GM21515 (cell line): ENCODE results near the gene CCDC187.

Experiments
- ATAC-seq: cut with Tn5 transposase; IDR thresholded peaks from one replicate; pipeline ENCODE4 v1.9.1; 2021; ENCODE audit not compliant: unreplicated experiment

The CCDC187 gene

GRCh38 chr9:136339958-136340310 lies 36.0 kb upstream of the CCDC187 start:
- ATAC-seq = no peak

GRCh38 chr9:136339173-136339957 lies 35.5 kb upstream of the CCDC187 start:
- ATAC-seq = no peak

DNA sequence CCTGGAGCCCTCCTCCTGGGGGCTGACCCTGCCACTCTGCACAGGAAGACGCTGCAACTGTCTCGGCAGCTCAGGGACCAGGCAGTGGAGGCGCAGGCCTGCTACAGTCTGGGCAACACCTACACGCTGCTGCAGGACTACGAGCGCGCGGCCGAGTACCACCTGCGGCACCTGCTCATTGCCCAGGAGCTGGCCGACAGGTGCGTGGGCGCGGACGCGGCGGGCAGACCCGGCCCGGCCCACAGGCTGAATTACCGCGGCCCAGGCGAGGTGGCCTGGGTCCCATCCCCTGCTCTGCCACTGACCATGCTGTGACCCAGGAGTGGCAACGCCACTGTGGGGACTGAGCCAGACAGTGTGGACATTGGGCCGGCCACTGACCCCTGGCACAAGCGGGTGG lies 34.6 kb upstream of the CCDC187 start:
- no peak for ATAC-seq

DNA sequence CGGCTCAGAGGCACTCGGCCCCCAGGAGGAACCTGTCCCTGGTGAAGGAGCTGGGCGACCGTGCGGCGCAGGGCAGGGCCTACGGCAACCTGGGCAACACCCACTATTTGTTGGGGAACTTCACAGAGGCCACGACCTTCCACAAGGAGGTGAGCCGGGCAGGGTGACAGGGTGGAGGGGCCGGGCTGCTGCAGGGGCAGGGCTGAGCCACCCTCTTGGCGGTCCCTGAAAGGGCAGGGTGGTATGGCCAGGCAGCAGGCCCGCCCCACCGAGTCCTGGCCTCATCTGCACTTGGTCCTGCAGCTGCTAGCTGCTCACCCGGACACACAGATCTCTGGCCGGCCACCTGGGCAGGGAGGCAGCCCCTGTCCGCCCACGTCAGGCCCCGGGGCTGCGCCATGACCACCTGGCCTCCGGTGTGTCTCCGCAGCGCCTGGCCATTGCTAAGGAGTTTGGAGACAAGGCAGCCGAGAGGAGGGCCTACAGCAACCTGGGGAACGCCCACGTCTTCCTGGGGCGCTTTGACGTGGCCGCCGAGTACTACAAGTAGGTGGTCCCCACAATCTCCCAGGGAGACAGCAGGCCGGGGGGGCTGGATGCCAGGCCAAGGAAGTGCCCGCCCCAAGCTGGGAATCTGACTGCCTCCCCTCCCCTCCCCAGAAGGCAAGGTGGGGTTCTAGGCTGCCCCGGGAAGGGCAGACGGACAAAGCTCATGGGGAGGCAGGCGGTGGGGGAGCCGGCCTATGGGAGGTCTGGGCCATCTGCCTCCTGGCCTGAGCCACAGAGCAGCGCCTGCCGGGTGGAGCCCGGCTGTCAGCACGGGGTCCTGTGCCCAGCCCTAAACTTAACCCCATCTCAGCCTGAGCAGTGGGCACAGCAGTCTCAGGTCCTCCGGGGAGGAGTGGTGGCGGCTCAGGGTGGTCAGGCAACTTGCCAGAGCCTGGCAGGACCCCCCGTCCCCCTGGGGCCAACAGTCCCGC lies 33.8 kb upstream of the CCDC187 start:
- no peak for ATAC-seq

DNA sequence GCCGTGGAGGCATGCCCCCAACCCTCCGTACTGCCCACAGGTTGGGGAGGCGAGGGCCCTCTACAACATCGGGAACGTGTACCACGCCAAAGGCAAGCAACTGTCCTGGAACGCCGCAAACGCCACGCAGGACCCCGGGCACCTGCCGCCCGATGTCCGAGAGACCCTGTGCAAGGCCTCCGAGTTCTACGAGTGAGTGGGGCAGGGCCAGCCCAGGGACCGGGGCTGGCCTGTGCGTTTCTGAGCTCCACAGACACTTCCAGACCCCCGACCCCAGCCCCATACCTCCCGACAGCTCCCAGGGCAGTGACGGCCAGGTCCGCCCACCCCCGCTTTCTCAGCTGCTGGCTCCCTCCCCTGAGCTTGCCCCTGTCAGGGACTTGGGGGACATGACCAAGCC lies 33.0 kb upstream of the CCDC187 start:
- ATAC-seq = no peak

GRCh38 chr9:136336156-136336870 lies 32.4 kb upstream of the CCDC187 start:
- ATAC-seq = no peak

DNA sequence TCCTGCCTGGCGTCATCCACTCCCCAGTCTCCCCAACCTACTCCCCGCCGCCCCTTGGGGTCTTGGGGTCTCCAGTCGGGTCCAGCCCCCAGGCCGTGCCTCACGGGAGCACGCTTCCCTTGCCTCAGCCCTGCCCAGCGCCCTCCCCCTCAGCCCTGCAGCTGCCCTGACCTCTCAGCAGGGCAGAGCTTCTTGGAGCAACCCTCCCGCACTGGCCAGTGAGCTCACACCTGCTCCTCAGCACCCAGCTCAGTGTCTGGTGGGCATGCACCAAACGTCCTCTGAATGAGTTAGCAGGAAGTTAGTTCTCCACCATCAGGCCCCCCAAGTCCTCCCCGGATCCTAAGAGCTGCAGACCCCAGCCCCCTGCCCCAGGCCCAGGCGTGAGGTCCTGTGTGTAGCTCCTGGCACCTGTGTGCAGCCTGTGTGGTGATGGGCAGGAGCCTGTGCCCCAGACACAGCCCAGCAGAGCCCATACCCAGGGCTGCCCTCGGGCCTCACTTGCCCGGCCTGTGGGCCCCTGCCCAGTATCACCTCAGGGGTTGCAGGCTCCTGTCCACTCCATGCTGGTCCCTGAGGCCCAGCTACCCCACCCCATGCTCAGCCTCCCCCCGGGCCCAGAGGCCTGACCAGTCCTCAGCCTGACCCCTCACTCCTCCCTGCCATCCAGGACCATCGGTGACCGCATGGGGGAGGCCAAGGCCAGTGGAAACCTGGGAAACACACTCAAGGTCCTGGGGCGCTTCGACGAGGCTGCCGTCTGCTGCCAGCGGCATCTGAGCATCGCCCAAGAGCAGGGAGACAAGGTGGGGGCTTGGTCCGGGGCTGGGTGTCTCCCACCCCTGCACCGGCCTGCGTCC lies 31.6 kb upstream of the CCDC187 start:
- ATAC-seq = no peak

DNA sequence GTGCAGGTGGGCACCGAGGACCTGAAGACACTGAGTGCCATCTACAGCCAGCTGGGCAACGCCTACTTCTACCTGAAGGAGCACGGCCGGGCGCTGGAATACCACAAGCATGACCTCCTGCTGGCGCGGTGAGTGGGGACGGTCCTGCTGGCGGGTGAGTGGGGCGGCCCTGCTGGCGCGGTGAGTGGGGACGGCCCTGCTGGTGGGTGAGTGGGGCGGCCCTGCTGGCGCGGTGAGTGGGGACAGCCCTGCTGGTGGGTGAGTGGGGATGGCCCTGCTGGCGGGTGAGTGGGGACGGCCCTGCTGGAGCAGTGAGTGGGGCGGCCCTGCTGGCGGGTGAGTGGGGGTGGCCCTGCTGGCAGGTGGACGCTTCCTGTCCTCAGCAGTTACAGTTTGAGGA lies 30.6 kb upstream of the CCDC187 start:
- no peak for ATAC-seq

DNA sequence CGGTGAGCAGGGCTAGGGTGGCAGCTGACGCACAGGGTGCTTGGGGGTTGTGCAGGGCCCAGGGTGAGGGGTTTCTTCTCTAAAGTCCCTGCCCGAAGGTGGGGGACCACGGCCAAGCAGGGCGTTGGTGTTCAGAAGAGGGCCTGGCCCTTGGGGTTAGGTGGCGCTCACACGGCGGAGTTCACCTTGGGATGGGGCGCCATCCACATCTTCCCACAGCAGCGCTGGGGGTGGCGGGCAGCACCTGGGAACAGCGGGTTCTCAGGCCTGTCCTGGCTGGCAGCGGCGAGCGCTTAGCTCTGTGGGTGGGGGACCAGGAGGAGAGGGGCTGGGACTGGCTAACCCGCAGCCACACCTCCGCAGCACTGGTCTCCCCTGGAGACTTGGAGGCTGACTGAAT lies 29.6 kb upstream of the CCDC187 start:
- ATAC-seq = no peak

DNA sequence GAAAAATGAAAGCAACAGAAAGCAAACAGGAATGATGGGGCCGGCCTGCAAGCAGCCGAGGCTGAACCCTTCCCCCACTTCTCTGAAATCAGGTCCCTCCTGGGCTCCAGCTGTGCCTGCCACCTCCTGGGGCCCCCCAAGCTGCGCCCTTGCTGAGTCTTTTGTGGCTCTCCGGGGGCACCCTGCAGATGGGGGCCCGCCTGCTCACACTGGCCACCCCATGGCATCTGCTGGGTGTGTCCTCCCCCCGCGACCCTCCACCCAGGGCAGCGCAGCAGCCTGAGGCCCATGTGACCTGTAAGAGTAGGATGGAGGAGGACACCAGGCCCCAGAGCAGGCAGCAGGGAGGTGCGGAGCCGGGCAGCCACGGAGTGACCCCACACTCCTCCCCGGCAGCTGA lies 29.2 kb upstream of the CCDC187 start:
- no peak for ATAC-seq

DNA sequence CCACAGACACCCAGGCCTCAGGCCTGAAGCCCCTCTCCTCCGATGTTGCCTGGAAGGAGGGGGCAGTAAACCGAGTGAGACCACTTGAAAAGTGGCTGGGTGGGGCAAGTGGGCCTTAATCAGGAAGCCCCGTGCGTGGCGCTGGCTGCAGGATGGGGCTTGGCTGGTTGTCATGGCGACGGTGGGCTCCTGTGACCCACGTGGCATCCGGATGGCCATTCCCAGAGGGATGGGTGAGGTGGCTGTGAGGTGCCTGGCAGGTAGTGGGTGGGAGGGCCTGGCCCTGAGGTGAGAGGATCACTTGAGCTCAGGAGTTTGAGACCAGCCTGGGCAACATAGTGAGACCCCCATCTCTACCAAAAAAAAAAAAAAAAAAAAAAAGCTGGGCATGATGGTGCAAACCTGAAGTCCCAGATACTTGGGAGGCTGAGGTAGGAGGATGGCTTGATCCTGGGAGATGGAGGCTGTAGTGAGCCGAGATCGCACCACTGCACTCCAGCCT lies 28.6 kb upstream of the CCDC187 start:
- no peak for ATAC-seq

DNA sequence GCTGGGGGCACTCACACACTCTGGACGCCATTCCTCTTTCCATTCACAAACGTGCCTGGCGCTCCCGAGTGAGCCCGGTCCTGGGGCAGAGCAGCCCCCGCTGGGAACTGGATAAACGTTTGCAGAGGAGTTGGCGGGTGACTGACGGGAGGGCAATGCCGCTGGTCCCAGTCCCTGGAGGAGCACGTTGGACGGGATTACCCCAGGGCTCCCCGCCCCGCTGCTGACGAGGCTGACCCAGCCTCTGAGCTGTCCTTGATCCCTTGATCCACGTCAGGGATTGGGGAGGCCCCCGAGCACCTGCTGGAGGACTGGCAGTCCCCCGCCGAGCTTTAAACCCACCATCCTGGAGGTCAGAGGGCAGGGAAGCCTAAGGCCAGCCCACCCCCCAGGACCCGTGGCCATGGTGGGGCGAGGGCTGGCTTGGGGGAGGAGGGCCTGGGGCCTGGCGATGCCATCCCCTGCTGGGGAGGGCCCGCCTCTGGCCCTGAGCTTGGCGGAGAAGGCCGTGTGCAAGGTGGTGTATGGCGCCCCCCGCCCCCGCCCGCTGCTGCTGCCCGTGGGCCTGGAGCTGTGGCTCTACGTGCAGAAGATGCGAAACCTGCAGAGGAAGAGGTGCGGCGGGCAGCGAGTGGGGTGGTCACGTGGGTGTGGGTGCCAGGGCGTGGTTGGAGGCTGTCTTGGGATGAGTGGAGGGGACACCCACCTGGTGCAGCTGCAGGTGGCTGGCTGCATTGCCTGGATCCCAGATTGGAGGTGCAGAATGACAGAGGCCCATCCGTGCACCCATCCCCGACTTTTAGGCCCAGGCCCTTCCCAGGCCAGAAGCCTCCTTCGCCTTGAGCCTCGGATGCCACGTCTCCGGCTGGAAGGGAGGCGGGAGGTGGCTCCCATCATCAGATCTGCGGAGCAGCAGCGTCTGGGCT lies 27.9 kb upstream of the CCDC187 start:
- ATAC-seq = no peak

DNA sequence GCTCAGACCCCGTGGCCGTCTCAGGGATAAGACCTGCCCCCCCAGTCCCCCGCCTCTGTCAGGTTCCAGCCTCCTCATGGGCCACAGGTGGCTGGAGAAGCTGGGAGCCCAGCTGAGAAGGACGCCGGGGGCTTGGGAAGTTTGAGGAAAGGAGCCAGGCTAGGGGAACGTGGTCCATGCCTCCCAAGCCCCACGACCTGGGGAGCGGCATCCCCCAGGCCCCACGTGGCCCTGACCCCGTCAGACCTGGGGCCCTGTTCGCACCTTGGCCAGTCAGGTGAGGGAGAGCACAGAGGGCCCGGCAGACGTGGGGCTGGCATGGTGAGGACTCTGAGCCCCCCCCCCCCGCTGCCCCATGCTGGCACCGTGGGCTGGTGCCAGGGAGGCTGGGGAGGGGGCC lies 27.1 kb upstream of the CCDC187 start:
- ATAC-seq = no peak

DNA sequence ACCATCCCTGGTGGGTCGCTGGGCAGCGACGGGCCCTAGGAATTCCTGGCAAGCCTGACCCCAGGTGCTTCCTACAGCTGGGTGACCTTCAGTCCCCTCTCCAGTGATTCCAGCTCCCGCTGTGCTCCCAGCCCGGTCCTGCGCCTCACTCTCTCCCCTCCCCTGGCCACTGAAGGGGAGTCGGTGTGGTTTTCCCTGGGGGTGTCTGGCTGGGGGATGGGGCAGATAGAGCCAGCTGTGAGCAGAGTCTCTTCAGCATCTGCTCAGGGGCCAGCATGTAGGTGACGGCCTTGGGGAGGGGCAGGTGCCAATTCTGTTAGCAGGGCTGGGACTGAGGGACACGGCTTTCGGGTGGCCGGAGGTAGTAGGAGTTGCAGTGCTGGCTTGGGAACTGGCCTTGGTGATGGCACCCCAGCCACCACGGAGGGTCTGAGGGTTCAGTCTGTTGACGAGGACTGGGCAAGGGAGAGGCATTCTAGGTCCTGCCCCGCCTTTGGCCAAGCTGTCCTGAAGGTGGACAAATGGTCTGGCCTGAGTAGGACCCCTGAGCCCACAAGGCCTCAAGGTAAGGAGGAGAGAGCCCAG lies 26.6 kb upstream of the CCDC187 start:
- ATAC-seq = no peak

- no peak for ATAC-seq
Measured at GRCh38 chr9:136329636-136330405, 25.9 kb upstream of the CCDC187 start.

GRCh38 chr9:136329211-136329627 lies 25.3 kb upstream of the CCDC187 start:
- no peak for ATAC-seq

- ATAC-seq = no peak
Measured at GRCh38 chr9:136328622-136329041, 24.7 kb upstream of the CCDC187 start.

DNA sequence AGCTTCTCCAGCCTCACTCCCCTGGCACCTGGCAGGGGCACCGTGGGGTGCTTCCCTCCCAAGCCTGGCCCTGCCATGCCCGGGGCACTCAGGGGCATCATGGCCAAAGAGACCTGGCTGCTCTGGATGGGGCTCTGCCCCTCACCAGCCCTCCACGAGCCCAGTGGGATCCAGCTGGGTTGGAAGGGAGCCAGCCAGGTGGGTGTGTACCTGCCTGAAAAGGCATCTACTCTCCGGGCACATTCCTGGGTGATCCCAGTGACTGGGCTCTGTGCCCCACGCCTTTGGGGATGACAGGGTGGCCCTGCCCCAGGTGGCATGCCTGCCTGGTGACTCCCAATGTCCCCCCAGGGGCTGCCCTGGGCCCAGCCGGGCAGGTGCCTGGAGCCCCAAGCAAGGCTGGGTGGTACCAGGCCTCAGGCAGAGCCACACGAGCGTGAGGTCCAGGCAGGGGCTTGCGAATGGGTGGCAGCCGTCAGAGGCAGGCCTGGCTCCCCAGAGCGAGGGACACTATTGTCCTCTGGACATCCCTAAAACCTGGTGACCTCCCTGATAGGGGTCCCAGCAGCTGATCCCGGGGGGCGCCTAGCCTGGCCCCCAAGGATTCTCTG lies 24.2 kb upstream of the CCDC187 start:
- no peak for ATAC-seq
